Keratinocyte (primary cell): ENCODE results near the gene IDH1. TPM values are rescaled to one million over a fixed set of nuclear protein-coding genes. Genes with fewer than 3 reads are reported as not detected.

ENCODE experiments used
- DNase-seq: peaks from one replicate; pipeline ENCODE4 v3.0.0-alpha.2; 2011; ENCODE audit warnings: low read depth, missing footprints, low spot score
- FAIRE-seq: peaks from 2 replicates; lab custom pipeline; 2011; peaks lifted over from hg19 to GRCh38; lab: Jason Lieb, UNC
- H2AFZ ChIP-seq: 2 replicates; pipeline ENCODE4 v1.6.0; 2012; ENCODE audit warnings: low read length, control low read depth, inconsistent platforms; ENCODE audit not compliant: control insufficient read depth
- H3K27ac ChIP-seq: 2 replicates; pipeline ENCODE4 v1.5.1; 2011; ENCODE audit warnings: low read length; ENCODE audit not compliant: control insufficient read depth, insufficient read depth
- H3K27me3 ChIP-seq: 3 replicates; pipeline ENCODE4 v1.6.0; 2011; ENCODE audit warnings: low read length; ENCODE audit not compliant: control insufficient read depth, insufficient read depth; ENCODE audit errors: extremely low read depth
- H3K36me3 ChIP-seq, 2 experiments: 2 replicates in 1 of 2; 3 replicates in 1 of 2; pipeline ENCODE4 v1.5.1; 2011; ENCODE audit warnings: low read length in 2 of 2, mild to moderate bottlenecking in 1 of 2; ENCODE audit not compliant: control insufficient read depth in 2 of 2, insufficient read depth in 2 of 2; ENCODE audit errors: extremely low read depth in 1 of 2
- H3K4me1 ChIP-seq: 3 replicates; pipeline ENCODE4 v1.5.1; 2011; ENCODE audit warnings: low read length; ENCODE audit not compliant: control insufficient read depth, insufficient read depth; ENCODE audit errors: extremely low read depth
- H3K4me2 ChIP-seq: 3 replicates; pipeline ENCODE4 v1.6.0; 2011; ENCODE audit warnings: low read depth, low read length; ENCODE audit not compliant: control insufficient read depth, insufficient read depth; ENCODE audit errors: extremely low read depth
- H3K4me3 ChIP-seq, 3 experiments: fragments of 200-600 bp in 1 of 3; sonication (generic) in 1 of 3; 2 replicates in 2 of 3; 3 replicates in 1 of 3; pipeline ENCODE4 v1.5.1; 2011 to 2016; ENCODE audit warnings: low read length in 3 of 3, mild to moderate bottlenecking in 3 of 3, control low read depth in 2 of 3, inconsistent platforms in 1 of 3, low read depth in 1 of 3, mixed read lengths in 1 of 3, mixed run types in 1 of 3, moderate library complexity in 1 of 3; ENCODE audit not compliant: control insufficient read depth in 2 of 3, insufficient read depth in 2 of 3; ENCODE audit errors: extremely low read depth in 1 of 3
- H3K79me2 ChIP-seq: 2 replicates; pipeline ENCODE4 v1.6.0; 2012; ENCODE audit warnings: low read length; ENCODE audit not compliant: control insufficient read depth, insufficient read depth
- H3K9ac ChIP-seq: 3 replicates; pipeline ENCODE4 v1.6.0; 2011; ENCODE audit warnings: low read length; ENCODE audit not compliant: control insufficient read depth, insufficient read depth; ENCODE audit errors: extremely low read depth
- H3K9me1 ChIP-seq: 3 replicates; pipeline ENCODE4 v1.6.0; 2011; ENCODE audit warnings: low read length; ENCODE audit not compliant: control insufficient read depth, insufficient read depth; ENCODE audit errors: extremely low read depth
- H3K9me3 ChIP-seq: 2 replicates; pipeline ENCODE4 v1.5.1; 2012; ENCODE audit warnings: low read depth, low read length; ENCODE audit not compliant: control insufficient read depth
- H4K20me1 ChIP-seq: 3 replicates; pipeline ENCODE4 v1.6.0; 2011; ENCODE audit warnings: low read length; ENCODE audit not compliant: control insufficient read depth, insufficient read depth; ENCODE audit errors: extremely low read depth
- EZH2 ChIP-seq: IDR thresholded peaks from one replicate; pipeline ENCODE4 v1.6.1; 2012; ENCODE audit warnings: inconsistent platforms, mild to moderate bottlenecking, low read length, moderate library complexity
- dilution Hi-C: fragments of 300-500 bp; cut with MboI; formaldehyde crosslinking; loops from one replicate; pipeline ENCODE4 v1.7.0; 2020; ENCODE audit warnings: low sequenced_read_pairs; ENCODE audit not compliant: extremely low pct_ligation_motif_present
- polyA plus RNA-seq, 5 experiments: library from polyadenylated mRNA; depleted of rRNA in 3 of 5; stranded (reverse) in 3 of 5; stranded (forward) in 1 of 5; unstranded in 1 of 5; fragments of >200 nt; gene quantifications; 1 replicate in 1 of 5; 2 replicates in 3 of 5; 3 replicates in 1 of 5; pipeline versions ENCODE4 v1.2.1 to v1.2.3, GENCODE V29; 2011 to 2012; ENCODE audit warnings: missing spikeins in 2 of 5, low read depth in 1 of 5, low replicate concordance in 1 of 5
- TF ChIP-seq, protein P1 (sequence below), 3 experiments: IDR thresholded peaks in 1 of 3; conservative IDR thresholded peaks in 1 of 3; optimal IDR thresholded peaks in 1 of 3; 2 replicates in 2 of 3; 3 replicates in 1 of 3; pipeline versions ENCODE3 to v1.5.1; 2011; ENCODE audit warnings: low read length in 3 of 3, mild to moderate bottlenecking in 3 of 3, moderate library complexity in 2 of 3, control low read depth in 1 of 3, inconsistent platforms in 1 of 3; ENCODE audit not compliant: insufficient read depth in 2 of 3; ENCODE audit errors: extremely low read depth in 1 of 3

IDH1 gene
- polyA plus RNA-seq, 1 donor (not counting 4 experiments of a cell fraction or from before 2014, with no cell fraction given), result 160 TPM

DNA sequence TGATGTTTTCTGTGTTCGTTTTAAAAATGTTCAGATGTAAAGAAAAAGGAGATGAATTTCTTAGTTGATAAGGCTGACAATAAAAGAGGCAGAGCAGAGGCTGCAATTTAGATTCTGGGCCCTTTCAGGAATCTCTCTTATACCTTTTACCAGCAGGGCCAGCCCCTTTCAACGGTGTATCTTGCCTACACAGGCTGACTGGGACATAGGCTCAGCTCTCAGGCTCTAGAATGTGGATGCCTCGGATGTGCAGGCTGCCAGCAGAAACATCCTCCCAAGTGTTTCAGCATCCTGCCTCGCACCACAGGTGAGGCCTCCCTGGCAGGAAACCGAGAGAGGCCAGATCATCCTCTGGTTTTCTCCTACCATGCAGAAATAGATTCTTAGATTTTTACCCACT, 68.4 kb downstream of the IDH1 start:
- TF ChIP-seq EZH2, result no peak
- TF ChIP-seq, protein P1, sequence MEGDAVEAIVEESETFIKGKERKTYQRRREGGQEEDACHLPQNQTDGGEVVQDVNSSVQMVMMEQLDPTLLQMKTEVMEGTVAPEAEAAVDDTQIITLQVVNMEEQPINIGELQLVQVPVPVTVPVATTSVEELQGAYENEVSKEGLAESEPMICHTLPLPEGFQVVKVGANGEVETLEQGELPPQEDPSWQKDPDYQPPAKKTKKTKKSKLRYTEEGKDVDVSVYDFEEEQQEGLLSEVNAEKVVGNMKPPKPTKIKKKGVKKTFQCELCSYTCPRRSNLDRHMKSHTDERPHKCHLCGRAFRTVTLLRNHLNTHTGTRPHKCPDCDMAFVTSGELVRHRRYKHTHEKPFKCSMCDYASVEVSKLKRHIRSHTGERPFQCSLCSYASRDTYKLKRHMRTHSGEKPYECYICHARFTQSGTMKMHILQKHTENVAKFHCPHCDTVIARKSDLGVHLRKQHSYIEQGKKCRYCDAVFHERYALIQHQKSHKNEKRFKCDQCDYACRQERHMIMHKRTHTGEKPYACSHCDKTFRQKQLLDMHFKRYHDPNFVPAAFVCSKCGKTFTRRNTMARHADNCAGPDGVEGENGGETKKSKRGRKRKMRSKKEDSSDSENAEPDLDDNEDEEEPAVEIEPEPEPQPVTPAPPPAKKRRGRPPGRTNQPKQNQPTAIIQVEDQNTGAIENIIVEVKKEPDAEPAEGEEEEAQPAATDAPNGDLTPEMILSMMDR (optimal IDR thresholded peaks at IDR 0.05 in 1 of 3, IDR thresholded peaks at IDR 0.05 in 1 of 3, conservative IDR thresholded peaks at IDR 0.05 in 1 of 3; ENCODE audit: extremely low read depth in 1 of 3, insufficient read depth in 2 of 3, low read length in 3 of 3), result no peak
- FAIRE-seq (no peak), DNase-seq (no peak)
- H4K20me1 ChIP-seq, result no peaks in the 10 kb centered on the region
- no peaks in the 10 kb centered on the region for H3K9me3 ChIP-seq
- no peak overlapping the region for H3K4me2 ChIP-seq
- no peak overlapping the region for H3K9ac ChIP-seq
- H3K27ac ChIP-seq, result no peak overlapping the region
- no peaks in the 10 kb centered on the region for H3K36me3 ChIP-seq
- H3K4me3 ChIP-seq, result no peak overlapping the region
- no peaks in the 10 kb centered on the region for H3K79me2 ChIP-seq
- no peaks in the 10 kb centered on the region for H3K9me1 ChIP-seq
- dilution Hi-C loops, result no loop called here
- H3K27me3 ChIP-seq, result peaks cover 8% of the 10 kb centered on the region
- H3K4me1 ChIP-seq, result no peaks in the 10 kb centered on the region
- H2AFZ ChIP-seq, result no peak overlapping the region

Other genes with a start within 250 kb of the IDH1 start
- 2.2 to 2.9 TPM (median 2.9 TPM) in 3 replicates for gene PLEKHM3, start 229.5 kb downstream of the IDH1 start, polyA plus RNA-seq
- gene CRYGD, start 130.5 kb downstream of the IDH1 start, polyA plus RNA-seq, result not detected in 3 replicates
- not detected in 3 replicates for gene CRYGC, start 125.2 kb downstream of the IDH1 start, polyA plus RNA-seq
- not detected in 3 replicates for gene CRYGB, start 108.9 kb downstream of the IDH1 start, polyA plus RNA-seq
- gene CRYGA, start 91.5 kb downstream of the IDH1 start, polyA plus RNA-seq, result not detected in 3 replicates
- not detected in 3 replicates for gene C2orf80, start 65.0 kb downstream of the IDH1 start, polyA plus RNA-seq
- gene PIKFYVE, start 11.2 kb upstream of the IDH1 start, polyA plus RNA-seq, result 12.7 to 18.4 TPM (median 13.5 TPM) in 3 replicates
- not detected in 3 replicates for gene PTH2R, start 151.7 kb upstream of the IDH1 start, polyA plus RNA-seq